Activated B cell treated with CpG ODN at 0.5 μM for 24 hours (primary cell): ENCODE data around the gene GNAZ. TPM values are rescaled to one million over a fixed set of nuclear protein-coding genes. Genes with fewer than 3 reads are reported as not detected.
"Not testable (repeated sequence)": the region's sequence is repeated elsewhere in the genome, so short reads cannot be mapped to it uniquely, and the experiment has no call there.

ENCODE experiments used
- ATAC-seq: fragments of 200-7000 bp; cut with Tn5 transposase; one replicate; pipeline ENCODE4 v1.10.0; 2021; ENCODE audit warnings: low read depth, mild to moderate bottlenecking, moderate library complexity
- CTCF ChIA-PET: fragments of 350-600 bp; sonication (Branson Sonifier 250); formaldehyde crosslinking; loops from one replicate; lab custom pipeline; 2021; ENCODE audit warnings: antibody characterized with exemption; lab: Charles Lee
- POLR2A ChIA-PET: fragments of 350-600 bp; sonication (Branson Sonifier 250); formaldehyde crosslinking; loops from one replicate; lab custom pipeline; 2021; ENCODE audit warnings: antibody characterized with exemption; lab: Charles Lee
- DNase-seq: peaks from one replicate; pipeline ENCODE4 v3.0.0; 2022
- H3K27ac Mint-ChIP-seq: one replicate; pipeline ENCODE4 v1.8.0; 2020; ENCODE audit warnings: mixed read lengths
- H3K27me3 Mint-ChIP-seq: one replicate; pipeline ENCODE4 v1.8.0; 2021; ENCODE audit warnings: mixed read lengths
- H3K36me3 Mint-ChIP-seq: one replicate; pipeline ENCODE4 v1.8.0; 2021; ENCODE audit warnings: low read depth, mixed read lengths
- H3K4me1 Mint-ChIP-seq: one replicate; pipeline ENCODE4 v1.8.0; 2021; ENCODE audit warnings: mixed read lengths
- H3K4me3 Mint-ChIP-seq: one replicate; pipeline ENCODE4 v1.8.0; 2020; ENCODE audit warnings: mild to moderate bottlenecking, mixed read lengths
- H3K9me3 Mint-ChIP-seq: one replicate; pipeline ENCODE4 v1.8.0; 2020; ENCODE audit warnings: mixed read lengths
- CTCF ChIP-seq: fragments of 200-600 bp; IDR thresholded peaks from one replicate; pipeline ENCODE4 v1.8.0; 2022; ENCODE audit warnings: antibody characterized with exemption, mild to moderate bottlenecking
- intact Hi-C: fragments of 100-400 bp; cut with micrococcal nuclease; formaldehyde crosslinking; loops from one replicate; pipeline ENCODE4 v1.15.1; 2024
- total RNA-seq: library from RNA; stranded (reverse); gene quantifications from 2 replicates; pipeline ENCODE4 v1.2.3, GENCODE V29; 2022

Gene GNAZ
- 9.3 and 12.2 TPM in 2 replicates for total RNA-seq

- TF ChIP-seq CTCF: no peak
- intact Hi-C loops: loop anchor here (1.0 to 5.0 kb wide), 3 partner anchors 16 to 74 kb away; partner anchors contain the start of gene RAB36
- ChIA-PET POLR2A (interaction anchor here (0.5 to 1.7 kb wide), 7 partner anchors 16 to 1485 kb away, joined by 3 to 11 read pairs (median 6); no protein-coding TSS in a partner anchor), CTCF (interaction anchor here (0.9 to 2.5 kb wide), 5 partner anchors 34 to 113 kb away, joined by 3 to 6 read pairs (median 5); partner anchors contain the start of gene RAB36)
- Mint-ChIP-seq H3K36me3 (no peaks in the 10 kb centered on the region), H3K27me3 (no peaks in the 10 kb centered on the region), H3K9me3 (no peaks in the 10 kb centered on the region), H3K4me1 (peaks cover 41% of the 10 kb centered on the region), H3K27ac (peak within 1 kb of the TSS; percentile 68), H3K4me3 (peak within 1 kb of the TSS; percentile 86)
- peak; percentile 57 for DNase-seq
- ATAC-seq: peak; percentile 63
Observed at GRCh38 chr22:23070418-23071229, at the start of gene GNAZ. TSS of gene GNAZ (plus strand) at chr22:23070519. CDS start at chr22:23095696, 25,177 bp downstream.

- no peak overlapping the region for H3K4me3 Mint-ChIP-seq
- ChIA-PET POLR2A (no interaction called here), CTCF (no interaction called here)
- DNase-seq (no peak), ATAC-seq (no peak)
- H3K9me3 Mint-ChIP-seq: peaks cover 8% of the 10 kb centered on the region
- TF ChIP-seq CTCF: no peak
- intact Hi-C loops: no loop called here
- no peaks in the 10 kb centered on the region for H3K27me3 Mint-ChIP-seq
- peak overlapping the region; percentile 68 for H3K27ac Mint-ChIP-seq
- H3K4me1 Mint-ChIP-seq: peaks cover 14% of the 10 kb centered on the region
- H3K36me3 Mint-ChIP-seq: no peaks in the 10 kb centered on the region
Observed at GRCh38 chr22:23020659-23021293, 49.5 kb upstream of the GNAZ start.

GRCh38 chr22:23021660-23022353, 48.5 kb upstream of the GNAZ start:
- DNase-seq, H3K27ac Mint-ChIP-seq, H3K4me3 Mint-ChIP-seq, H3K36me3 Mint-ChIP-seq, H3K27me3 Mint-ChIP-seq, CTCF ChIA-PET, H3K9me3 Mint-ChIP-seq, POLR2A ChIA-PET, ATAC-seq, intact Hi-C loops: not testable (repeated sequence)
- H3K4me1 Mint-ChIP-seq: peaks cover 16% of the 10 kb centered on the region

- H3K36me3 Mint-ChIP-seq: no peaks in the 10 kb centered on the region
Observed at GRCh38 chr22:23023294-23023693, 47.0 kb upstream of the GNAZ start.

More at GRCh38 chr22:23023294-23023693, 47.0 kb upstream of the GNAZ start:
- ChIA-PET POLR2A (interaction anchor here (0.7 kb wide), 1 partner anchor 256 kb away, joined by 6 read pairs; no protein-coding TSS in a partner anchor), CTCF (no interaction called here)
- ATAC-seq: no peak
- Mint-ChIP-seq H3K4me3 (no peak overlapping the region), H3K27ac (no peak overlapping the region), H3K27me3 (no peaks in the 10 kb centered on the region), H3K9me3 (peaks cover 8% of the 10 kb centered on the region), H3K4me1 (peaks cover 19% of the 10 kb centered on the region)
- no peak for TF ChIP-seq CTCF
- no peak for DNase-seq
- intact Hi-C loops: no loop called here
